Measurements from ENCODE around the gene DDX25.
A peak's percentile ranks its signal among the peaks of the same experiment; 100 is the strongest.

Gene DDX25

DNA sequence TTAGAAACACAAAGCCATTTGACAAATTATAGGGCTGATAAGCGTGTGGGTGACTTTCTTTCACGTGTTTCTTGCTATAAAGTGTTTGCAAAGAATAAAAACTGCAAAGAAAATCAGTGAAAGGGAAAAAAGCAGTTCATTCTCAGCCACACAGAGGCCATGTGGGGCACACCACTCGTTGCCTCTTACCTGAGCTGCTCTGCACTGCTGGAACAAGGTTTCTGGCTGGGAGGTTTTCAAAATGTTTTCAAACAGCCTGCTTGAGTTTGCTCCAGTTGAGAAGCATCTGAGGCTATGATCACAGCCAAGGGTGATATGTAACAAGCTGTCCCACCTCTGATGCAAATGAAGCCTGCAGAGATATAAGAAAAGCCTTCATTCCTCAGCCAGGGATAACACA, 26.8 kb downstream of the DDX25 start:
- intact Hi-C loops (cut with DNase I), result no loop called here
- peak in 1 of 42 donors; percentile 14 for DNase-seq

DNA sequence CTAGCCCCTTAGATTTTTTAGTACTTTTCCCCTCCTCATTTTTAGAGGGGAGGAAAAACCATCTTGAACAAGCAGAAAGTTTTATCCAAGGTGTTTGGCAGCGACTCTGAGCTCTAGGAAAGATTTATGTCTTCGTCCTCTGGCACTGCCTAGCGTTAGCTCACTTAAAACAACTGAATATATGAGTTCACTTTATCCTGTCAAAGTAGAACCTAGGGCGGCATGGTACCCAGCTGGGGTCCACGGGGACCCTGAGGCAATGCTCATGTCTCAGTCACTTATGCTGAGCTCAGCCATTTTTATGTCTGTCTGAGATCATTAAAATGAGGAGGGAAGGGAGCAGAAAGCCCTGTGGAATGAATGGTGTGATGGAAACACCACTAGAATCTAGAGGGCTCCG, 27.4 kb downstream of the DDX25 start:
- intact Hi-C loops (cut with DNase I), result no loop called here
- DNase-seq, result no peak

DNA sequence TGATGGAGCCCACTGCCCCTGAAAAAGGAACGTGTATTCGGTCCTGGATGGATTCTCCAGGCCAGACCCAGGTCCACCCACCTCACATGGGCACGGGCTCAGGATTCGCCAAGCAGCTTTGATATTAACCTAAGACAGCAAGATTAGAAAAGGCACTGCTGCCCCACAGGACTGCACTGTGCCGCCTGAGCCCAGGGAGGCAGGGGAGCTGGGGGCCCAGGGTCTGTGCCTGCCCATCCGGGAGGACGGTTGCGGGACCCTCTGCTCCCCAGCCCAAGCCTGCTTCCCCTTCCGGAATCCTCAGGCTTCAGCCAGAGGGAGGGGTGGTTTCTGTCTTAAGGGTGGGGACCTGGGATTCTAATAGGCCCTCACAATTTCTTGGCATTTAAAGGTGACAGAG, 28.0 kb downstream of the DDX25 start:
- DNase-seq, result peak in 2 of 42 donors; percentile 8 to 12
- intact Hi-C loops (cut with DNase I), result no loop called here

DNA sequence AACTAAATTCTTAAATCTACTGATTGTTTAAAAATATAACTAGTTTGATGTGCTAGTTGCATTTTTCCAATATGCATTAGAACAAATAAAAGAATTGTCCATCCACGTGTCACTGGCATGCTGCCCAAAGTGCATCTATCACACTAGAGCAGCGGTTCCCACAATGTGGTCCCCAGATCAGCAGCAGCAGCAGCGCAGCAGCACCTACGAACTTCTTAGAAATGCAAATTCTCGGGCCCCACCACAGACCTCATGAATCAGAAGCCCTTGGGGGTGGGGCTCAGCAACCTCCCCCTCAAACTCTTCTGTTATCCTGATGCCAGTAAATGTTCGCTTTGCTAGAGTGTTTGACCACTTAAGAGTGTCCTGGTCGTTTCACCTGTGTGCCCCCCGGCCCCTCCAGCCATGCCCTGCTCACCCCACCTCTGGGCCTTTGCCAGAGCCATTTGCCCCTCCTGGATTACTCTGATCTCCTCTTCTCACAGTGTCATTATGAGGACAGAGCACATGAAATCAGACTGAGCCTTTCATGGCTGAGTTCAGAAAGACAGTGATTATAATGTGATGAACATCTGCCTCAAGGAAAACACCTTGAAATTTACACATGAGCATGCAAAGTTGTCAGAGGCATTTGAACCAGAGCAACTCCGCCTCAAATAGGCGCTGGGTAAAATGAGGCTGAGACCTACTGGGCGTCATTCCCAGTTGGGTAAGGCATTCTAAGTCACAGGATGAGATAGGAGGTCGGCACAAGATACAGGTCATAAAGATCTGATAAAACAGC, 28.9 kb downstream of the DDX25 start:
- intact Hi-C loops (cut with DNase I), result no loop called here

DNA sequence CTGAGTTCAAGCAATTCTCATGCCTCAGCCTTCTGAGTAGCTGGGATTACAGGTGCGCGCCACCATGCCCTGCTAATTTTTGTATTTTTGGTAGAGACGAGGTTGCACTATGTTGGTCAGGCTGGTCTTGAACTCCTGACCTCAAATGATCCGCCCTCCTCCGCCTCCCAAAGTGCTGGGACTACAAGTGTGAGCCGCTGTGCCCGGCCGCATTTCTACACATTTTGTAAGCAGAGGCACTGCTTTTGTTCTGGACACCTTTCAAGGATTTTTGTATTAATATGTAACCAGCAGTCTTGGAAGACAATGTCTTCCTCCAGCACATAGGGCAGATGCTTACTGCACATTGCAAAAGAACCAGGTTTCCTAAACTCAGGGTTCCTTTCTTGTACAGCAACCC, 30.2 kb downstream of the DDX25 start:
- DNase-seq, result peak in 2 of 42 donors; percentile 19 to 22
- intact Hi-C loops (cut with DNase I), result no loop called here

More for the DNA sequence above, 28.9 kb downstream of the DDX25 start:
- peak in 5 of 42 donors; percentile 18 to 37 (median 30) for DNase-seq

DNA sequence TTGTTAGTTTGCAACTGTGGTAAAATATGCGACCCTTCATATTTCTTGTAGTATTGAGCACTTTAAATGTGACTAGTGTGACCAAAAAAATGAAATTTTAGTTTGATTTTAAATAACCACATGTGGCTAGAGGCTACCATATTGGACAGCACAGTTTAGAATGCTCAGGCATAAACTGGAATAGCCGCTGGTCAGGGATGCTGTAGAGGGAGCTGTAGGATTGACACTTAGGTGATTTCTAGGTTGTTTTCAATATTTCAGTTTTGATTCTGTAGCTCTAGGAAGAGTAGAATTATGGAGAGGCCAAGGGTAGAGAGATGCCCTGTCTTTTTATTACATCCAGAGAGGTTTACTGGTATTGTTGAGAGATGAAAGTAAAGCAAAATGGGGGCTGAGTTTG, 30.7 kb downstream of the DDX25 start:
- intact Hi-C loops (cut with DNase I), result no loop called here

DNA sequence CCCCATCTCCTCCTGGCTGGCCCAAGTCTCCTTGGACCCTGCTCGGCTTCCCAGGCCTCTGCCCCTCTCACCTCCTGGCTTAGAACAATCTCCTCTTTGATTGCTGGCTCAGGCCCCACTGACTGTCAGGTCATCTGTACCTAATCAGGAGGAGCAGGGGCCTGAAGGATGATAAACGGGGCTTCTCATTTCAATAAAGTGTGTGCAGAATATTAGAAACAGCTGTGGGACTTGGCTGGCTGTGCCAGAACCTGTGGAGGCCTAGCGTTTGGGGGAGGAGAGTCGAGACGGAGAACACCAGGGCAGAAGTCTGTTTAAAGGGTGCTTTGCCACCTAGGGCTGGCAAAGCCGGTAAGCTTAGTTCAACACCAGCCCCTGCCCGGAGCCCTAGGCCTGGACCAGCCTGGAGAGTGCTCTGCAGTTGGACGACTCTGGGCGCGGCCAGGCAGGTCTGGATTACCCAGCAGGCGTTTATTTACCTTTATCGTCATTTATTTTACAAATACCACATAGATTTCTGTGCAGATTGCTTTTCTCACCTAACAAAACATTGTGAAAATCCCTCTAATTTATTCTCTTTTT, 31.4 kb downstream of the DDX25 start:
- intact Hi-C loops (cut with DNase I), result no loop called here
- peak in 3 of 42 donors; percentile 3 to 27 (median 6) for DNase-seq

More for the DNA sequence above, 30.7 kb downstream of the DDX25 start:
- DNase-seq, result no peak

DNA sequence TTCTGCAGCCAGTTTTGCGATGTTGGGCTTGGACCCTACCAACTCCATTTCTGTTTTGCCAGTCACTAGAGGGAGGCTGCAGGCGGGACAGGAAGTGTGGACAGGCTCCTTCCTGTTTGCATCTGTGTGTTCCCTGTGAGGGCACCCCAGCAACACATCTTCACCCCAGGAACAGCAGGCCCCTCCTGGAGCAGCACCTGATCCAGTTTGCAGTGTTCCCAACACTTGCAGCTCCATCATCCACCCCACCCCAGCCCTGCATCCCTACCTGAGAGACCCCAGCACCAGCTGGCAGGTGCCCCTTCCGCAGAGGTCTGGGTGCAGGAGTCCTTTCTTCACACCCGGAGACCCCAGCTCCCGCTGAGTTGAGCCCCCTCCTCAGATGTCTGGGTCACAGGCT, 34.1 kb downstream of the DDX25 start:
- intact Hi-C loops (cut with DNase I), result no loop called here

DNA sequence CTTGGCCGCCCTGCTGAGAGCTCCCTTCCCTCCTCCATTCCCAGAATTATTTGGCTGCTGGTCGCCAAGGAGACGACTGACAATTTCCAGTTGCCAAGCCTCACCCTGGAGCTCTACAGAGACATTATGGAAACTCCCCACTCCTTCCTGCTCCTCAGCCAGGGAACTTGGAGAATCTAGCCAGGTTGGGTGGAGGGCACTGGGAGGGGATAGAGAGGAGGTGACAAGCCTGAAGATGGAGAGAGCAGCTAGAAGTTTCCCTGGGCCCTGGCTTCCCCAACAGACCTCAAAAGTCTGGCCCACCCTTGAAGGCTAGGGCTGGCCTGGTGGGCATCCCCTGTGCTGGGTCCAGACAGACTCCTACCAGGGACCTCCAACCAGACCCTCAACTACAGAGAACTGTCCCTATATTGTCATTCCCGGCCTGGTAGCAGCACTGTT, 34.8 kb downstream of the DDX25 start:
- intact Hi-C loops (cut with DNase I), result no loop called here
- peak in 33 of 42 donors; percentile 16 to 79 (median 45) for DNase-seq

More for the DNA sequence above, 34.1 kb downstream of the DDX25 start:
- peak in 6 of 42 donors; percentile 8 to 32 (median 17) for DNase-seq

DNA sequence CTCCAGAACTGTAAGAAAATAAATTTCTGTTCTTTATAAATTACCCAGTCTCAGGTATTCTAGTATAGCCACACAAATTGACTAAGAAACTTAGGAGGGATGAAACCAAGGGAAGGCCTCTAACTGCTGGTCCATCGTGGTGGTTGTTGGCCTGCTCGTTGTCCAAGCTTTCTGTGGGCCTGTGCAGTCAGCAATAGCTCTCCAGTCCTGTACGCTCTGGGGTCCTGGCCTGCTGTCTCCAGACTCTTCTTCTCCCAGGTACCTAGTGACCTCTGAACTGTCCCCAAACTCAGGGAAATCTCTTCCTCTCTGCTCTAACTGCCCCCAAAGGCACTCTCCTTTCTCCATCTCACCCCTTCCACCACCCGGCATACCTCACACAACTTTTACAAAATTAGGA, 35.8 kb downstream of the DDX25 start:
- intact Hi-C loops (cut with DNase I), result no loop called here
- DNase-seq, result peak in 3 of 42 donors; percentile 17 to 25 (median 19)

DNA sequence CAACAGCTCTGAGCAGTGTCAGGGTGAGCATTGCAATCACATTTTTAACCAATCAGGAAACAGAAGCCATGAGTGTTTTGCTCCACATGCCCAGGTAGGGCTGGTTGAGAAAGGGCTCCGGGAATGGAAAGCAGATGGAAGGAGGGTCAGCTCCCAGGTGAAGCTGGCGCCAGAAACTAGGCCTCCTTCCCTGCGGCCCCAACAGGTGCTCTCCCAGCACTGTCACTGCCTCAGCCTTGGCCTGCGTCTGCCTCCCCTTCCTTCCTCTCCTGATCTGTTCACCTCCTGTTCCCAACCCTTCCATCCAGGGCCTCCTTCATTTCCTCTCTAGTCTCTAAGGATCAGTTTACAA, 36.9 kb downstream of the DDX25 start:
- DNase-seq, result peak in 3 of 42 donors; percentile 9 to 18 (median 17)
- intact Hi-C loops (cut with DNase I), result no loop called here

DNA sequence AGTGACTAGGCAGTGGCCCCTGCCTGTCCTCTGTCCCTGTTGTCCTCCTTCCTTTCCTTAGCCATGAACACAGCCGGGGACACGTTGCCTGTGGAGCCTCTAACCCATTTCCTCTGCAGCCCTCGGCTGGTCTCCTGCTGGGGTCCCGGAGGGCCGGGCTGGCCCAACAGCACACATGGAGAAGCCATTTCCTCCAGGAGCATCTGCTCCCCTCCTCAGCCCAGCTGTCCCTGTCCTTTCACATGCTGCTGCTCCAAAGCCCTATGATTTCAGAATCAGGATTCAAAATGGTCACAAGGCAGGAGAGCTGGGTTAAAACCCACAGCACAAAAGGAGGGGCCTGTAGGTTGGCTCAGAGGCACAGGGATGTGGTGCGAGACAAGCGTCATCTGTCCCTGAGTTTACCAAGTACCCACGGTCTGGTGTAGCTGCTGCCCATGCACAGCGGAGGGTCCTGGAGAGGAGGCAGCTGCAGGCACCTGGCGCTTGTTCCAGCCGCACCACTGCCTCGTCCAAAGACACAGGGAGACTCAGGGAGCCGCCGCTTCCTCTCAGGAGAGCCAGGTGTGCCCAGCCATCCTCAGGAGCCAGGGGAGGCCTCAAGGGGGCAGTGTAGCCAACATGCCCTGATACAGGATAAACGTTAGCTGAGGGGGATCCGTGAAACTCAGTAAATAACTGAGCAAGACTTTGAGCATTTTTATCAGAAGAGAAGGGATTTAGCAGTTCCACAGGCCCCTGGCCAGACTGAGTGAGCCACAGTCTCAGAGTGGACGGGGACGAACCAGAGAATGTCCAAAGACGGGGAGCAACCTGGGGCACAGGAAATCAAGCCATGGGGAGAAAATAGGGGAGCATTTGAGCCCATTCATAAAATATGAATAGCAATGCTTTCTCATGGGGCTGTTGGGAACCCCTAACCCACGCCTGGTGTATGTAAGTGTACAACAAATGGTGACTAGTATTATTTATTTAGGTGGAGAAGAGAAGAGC, 37.6 kb downstream of the DDX25 start:
- intact Hi-C loops (cut with DNase I), result no loop called here
- peak in 41 of 42 donors; percentile 30 to 82 (median 60) for DNase-seq

DNA sequence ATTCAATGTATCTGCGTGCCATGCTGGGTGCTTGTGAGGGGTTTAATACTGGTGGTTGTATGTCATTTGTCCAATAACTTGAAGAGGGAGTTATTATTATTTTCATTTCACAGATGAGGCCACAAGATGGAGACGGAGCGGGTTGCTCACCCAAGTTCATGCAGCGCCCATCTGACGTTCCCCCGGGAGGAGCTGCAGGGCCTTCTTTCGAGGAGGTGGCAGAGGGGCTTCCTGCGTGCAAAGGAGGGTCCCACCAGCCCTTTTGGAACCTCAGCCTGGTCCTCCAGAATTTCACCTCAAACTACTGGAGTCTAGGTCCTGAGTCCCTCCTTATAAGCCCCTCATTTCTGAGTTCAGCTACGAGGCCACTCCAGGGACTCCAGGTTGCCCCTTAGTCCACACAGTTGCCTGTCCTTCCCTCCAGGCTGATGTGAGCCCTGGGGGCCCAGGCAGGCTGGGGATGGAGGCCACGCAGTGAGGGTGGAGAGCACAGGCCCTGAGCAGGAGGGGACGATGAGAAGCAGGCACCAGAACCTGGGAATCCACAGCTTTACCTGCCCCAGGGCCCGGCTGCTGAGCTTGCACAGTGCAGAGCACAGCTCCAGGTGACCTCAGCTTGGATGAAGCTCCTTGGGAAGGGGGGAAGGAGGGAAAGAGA, 38.6 kb downstream of the DDX25 start:
- intact Hi-C loops (cut with DNase I), result no loop called here
- peak in 5 of 42 donors; percentile 6 to 31 (median 29) for DNase-seq

DNA sequence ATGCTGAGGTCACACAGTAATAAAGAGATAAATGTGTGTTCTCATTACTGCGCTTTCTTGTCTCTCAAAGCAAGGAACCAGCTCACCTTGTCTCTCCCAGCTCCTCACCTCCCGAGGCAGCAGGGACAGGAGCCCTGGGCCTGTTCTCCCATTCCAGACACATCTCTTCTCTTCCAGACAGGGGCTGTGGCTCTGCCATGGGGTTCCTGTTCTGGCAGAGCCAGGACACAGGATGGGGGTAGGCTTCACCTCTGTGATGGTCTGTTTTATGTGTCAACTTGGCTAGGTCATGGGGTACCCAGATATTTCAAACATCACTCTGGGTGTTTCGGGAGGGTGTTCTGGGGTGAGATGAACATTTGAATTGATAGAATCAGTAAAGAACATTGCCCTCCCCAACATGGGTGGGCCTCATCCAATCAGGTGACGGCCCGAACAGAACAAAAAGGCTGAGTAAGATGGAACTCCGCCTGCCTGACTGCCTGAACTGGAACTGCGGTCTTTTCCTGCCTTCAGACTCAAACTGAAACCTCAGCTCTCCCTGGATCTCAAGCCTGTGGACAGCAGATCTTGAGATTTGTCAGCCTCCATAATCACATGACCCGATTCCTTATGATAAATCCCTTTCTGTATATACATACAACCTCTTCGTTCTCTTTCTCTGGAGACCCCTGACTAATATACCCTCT, 39.5 kb downstream of the DDX25 start:
- intact Hi-C loops (cut with DNase I), result no loop called here
- DNase-seq, result peak in 4 of 42 donors; percentile 4 to 13 (median 12)

DNA sequence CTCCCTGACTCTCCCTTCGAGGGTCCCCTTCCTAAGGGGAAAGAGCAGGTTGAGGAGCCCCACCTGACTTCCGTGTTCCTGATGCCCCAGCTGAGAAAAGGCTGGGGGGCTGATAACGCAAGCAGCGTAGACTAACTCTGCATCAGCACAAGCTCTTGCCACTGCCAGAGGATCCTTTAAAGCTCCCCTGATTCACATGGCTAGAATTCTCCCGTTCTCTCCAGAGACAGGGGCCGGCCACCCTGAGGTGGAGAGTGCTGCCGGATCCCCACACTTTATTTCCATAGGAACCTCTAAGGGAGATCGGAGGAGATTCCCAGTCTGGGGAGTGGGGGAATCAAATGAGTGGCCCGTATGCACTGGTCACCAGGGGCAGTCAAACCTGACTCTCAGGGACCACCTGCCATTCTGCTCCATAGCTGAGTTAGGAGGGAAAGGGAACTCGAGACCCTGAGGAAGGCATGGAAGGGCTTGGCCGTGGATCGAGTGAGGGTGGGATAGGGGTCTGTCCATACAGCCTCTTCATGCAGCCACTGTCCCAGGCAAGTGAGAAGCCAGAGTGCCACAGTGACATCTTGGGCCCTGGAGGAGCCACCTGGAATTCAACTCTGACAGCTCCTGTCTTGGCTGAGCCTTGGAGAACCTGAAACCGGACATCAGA, 40.2 kb downstream of the DDX25 start:
- intact Hi-C loops (cut with DNase I), result no loop called here
- peak in 6 of 42 donors; percentile 8 to 31 (median 20) for DNase-seq

DNA sequence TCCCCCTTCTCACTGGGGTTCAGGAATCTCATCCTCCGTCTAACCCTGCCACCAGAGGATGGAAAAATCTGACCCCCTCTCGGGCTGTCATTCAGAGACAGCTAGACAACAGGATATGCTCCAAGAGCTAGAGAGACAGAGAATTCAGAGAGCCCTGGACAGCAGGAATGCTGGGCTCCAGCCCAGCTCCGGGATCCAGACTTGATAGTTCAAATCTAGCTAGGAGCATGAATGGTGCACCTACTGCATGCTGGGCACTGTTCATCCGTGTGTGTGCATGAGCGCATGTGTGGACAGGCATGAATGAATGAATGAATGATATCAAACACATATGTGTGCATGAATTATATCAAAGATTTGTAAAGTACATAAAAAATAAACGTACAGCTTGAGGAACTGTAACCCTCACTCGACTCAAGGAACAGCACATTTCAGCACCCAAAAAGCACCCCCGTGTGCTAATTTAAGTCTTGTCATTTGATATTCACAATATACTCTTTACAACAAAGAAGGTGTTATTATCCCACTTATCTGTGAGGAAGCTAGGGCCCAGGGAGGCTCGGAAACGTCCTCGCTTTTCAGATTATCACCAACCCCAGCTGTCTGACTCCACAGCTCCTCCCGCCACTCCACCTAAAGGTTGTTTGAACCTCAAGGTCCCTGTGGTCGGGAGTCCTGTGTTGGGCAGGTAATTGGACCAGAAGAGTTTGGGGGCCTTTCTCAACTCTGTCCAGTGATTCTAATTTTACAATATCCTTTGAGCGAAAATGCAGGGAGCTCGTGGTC, 40.9 kb downstream of the DDX25 start:
- intact Hi-C loops (cut with DNase I), result no loop called here

More for the DNA sequence above, 40.9 kb downstream of the DDX25 start:
- peak in 12 of 42 donors; percentile 7 to 42 (median 30) for DNase-seq
